T-helper 2 cell treated with Interferon-gamma antibody and Interleukin-4, amounts not matched to agents 100 ng/mL and 5 ng/mL, for 36 hours (primary cell): ENCODE results near the gene SOCS7. TPM values are rescaled to one million over a fixed set of nuclear protein-coding genes. Genes with fewer than 3 reads are reported as not detected.
"Not testable (repeated sequence)": the region's sequence is repeated elsewhere in the genome, so short reads cannot be mapped to it uniquely, and the experiment has no call there.

ENCODE experiments used
- intact Hi-C: fragments of 100-400 bp; cut with micrococcal nuclease; formaldehyde crosslinking; loops from one replicate; pipeline ENCODE4 v1.15.1; 2023
- total RNA-seq: library from RNA; stranded (reverse); gene quantifications from 2 replicates; pipeline ENCODE4 v1.2.3, GENCODE V29; 2022

SOCS7 gene
- total RNA-seq, 1 donor from 2014 or later, result 16.7 TPM

DNA sequence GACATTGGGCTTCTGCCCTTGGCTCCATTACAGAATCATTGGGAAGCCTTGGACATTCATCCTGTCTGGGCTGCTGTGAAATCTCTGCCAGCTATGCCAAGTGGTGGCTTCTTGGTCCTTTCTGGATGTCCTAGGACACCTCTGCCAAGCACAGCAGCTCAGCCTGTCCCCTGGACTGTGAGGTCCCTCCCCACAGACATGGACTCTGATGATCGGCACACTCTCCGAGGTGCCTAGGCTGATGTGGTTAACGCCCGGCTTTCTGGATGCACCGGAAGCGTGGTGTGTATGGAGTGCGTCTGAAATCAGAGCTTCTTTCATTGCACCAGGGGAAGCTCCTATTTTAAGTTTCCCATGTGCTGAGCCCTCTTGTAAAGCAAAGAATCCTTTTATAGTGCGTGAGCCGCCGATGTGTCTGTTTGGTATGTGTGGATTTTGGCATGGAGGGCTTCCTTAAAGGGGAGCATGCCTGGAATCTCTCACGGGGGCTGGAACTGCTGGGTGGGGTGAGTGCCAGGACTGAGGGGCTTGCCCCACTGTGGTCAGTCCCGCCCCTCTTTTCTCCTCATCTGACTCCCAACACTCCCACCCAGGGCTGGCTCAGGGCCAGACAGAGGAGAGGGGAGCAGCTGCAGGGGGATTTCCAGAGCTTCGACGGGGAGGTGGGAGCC, 69.7 kb downstream of the SOCS7 start:
- intact Hi-C loops, result loop anchor here (5.0 kb wide), 2 partner anchors 61 to 246 kb away; no protein-coding TSS in a partner anchor

DNA sequence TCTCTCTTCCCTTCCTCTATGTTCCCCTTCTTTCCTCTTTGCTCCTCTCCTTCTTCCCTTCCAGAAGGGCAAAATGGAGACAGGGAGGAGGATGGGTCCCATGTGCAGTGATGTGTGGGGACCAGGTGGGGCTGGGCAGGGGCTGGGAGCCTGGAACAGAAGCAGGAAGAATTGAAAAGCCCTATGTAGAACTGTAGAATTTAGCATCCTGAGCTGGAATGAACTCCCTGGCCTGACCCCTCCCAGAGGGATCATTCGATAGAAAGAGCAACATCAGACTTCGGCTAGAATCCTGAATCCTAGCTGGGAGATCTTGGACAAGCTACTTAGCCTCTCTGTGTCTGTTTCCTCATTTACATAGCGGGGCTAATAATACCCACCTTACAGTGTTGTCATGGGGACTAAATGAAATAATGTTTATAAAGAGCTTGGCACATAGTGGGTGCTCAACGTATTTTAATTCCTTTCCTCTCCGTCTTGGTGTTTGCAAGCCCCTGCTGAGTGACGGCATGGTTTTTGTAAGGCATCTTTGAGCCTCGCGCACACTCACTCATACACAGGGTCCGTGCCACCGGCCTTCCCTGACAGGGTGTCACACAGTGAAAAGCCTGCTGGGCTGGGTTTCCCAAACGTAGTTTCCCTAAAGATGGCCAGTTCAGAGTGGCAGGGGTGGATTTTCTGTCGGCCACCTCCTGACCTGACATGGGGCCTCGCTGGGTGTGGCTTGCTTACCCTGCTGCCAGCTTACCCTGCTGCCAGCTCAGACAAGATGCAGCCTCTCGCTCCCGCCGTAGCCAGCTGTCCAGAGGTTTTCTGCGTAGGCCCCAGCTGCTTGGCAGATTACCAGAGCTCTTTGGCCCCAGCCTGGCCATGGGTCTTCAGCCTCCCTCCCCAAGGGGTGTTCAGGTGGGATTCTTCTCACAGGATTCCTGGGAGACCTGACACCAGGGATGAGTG, 70.5 kb downstream of the SOCS7 start:
- intact Hi-C loops, result loop anchor here (5.0 kb wide), 2 partner anchors 60 to 245 kb away; no protein-coding TSS in a partner anchor

DNA sequence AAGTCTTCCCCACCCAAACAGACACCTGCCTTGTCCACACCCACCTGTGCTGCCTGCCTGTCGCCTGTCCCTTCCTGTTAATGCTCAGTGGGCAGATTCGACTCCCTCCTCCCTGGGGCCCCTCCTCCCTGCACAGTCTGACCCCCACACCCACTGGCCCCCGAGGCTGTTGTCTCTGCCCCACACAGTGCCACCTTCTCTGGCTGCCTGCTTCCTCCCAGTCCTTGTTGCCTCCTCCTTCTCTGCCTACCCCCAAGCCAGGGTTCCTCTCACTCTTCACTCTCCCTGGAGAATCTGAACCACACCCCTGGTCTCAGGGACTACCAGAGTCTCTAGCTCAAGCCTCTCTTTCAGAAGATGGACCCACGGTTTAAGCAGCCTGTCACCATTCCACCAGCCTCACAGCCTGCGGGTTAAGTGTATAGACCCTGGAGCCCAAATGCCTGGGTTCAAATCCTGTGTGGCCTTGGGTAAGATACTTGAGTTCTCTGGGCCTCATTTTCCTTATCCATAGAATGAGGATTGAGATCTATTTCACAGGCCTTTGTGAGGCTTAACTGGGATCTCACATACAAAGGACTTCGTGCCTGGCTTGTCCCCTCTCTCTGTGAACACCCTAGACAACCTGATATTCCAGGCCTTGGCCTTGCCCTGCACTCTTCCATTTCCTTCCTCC, 72.8 kb downstream of the SOCS7 start:
- intact Hi-C loops, result loop anchor here (5.0 kb wide), 2 partner anchors 58 to 243 kb away; no protein-coding TSS in a partner anchor

DNA sequence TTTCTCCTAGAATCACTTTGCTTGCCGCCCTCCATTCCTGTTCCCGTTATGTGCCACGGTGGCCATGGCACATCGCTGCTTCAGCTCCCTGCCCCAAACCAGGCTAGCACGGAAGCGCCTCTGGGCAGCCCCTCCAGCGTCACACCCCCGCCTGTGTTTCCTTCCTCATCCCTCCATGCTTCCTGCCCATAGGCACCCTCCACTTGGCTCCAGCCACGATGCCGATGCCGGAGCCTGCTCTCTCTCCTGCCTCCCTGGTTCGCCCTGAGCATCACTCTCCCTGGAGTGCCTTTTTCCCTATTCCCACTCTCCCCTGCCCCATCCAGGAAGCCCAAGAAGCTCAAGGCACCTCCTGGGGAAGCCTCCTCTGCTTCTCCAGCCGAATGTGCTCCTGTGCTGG, 73.4 kb downstream of the SOCS7 start:
- intact Hi-C loops, result loop anchor here (5.0 kb wide), 1 partner anchor 67 kb away; no protein-coding TSS in a partner anchor

DNA sequence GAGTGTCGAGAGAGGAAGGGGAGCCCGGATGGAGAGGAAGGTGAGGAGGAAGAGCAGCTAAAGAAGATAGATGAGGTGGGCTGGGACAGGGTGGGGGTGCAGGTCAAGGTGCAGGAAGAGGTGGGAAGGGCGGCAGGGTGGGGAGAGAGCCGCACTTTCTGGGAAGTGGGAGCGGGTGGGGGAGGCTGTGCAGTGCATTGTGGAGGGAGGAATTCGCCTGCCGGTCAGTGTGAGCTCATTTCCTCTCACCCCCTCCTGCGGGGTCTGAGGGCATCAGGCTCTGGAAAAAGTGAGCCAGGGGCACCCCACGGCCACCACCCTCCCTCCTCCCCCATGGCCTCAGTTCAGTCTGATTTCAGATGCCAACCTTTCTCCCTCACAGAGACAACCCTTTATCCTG, 74.1 kb downstream of the SOCS7 start:
- intact Hi-C loops, result loop anchor here (5.0 kb wide), 1 partner anchor 67 kb away; no protein-coding TSS in a partner anchor

DNA sequence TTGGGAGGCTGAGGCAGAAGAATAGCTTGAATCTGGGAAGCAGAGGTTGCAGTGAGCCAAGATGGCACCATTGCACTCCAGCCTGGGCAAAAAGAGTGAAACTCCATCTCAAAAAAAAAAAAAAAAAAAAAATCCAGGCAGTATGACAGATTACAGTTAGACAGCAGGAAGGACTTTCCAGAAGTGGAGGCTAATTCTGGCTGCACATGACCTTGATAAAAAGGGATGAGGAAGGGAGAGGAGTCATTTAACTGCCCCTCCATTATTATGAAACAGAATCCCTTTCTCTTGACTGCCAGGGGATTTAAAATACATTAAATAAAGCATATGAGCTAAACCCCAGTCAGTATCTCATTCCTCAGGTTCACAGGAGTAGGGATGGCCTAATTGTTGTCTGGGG, 74.8 kb downstream of the SOCS7 start:
- intact Hi-C loops, result loop anchor here (5.0 kb wide), 1 partner anchor 66 kb away; no protein-coding TSS in a partner anchor

DNA sequence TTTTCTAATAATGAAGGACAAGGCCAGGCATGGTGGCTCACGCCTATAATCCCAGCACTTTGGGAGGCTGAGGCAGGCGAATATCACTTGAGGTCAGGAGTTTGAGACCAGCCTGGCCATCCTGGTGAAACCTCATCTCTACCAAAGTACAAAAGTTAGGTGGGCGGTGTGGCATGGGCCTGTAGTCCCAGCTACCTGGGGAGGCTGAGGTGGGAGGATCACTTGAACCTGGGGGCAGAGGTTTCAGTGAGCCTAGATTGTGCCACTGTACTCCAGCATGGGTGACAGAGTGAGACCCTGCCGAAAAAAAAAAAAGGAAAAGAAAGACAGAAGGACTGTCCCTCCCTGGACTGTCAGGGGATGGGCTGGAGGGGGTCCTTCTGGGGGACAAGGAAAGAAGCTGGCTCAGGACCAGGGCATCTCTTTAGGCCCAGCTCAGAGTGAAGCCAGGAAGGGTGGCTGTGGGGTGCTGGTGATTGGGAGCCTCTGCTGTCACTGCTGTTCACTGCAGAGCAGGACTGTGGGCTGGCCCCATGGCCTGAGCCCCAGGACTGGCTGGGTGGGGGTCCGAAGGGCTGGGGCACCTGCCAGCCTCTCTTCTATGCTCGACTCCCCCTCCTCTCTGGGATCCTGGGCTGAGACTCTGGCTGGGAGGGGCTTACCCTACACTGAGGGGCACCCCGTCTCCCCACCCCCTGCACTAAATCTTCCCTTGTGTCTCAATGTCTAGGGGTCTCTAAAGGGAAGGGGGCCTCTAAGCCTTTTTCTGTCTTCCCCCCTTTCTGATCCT, 75.7 kb downstream of the SOCS7 start:
- intact Hi-C loops, result loop anchor here (5.0 kb wide), 1 partner anchor 65 kb away; no protein-coding TSS in a partner anchor

DNA sequence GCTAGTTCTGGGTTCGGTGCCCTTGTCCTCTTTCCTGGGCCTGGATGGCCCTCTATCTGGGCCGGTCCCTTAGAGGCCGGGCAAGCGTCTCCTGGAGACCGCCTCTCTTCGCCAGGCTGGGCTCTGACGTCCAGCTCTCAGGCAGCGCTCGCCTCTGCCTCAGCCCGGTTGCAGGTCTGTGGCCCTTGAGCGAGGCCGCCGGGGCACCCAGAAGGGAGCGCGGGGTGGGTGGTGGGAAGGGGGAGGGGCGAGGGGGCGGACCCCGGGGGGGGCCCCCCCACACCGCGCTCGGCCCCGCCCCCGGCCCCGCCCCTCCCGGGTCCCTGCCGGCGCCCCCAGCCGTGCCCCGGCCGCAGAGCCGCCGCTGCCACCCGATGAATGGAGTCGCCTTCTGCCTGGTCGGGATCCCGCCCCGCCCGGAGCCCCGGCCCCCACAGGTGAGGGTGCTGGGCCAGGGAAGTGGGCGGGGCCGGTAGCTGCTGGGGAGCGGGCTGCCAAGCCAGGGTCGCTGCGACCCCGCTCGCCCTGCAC, 76.5 kb downstream of the SOCS7 start, which contains the start of gene ARHGAP23:
Gene ARHGAP23 (plus strand): TSS at position 353 of the 531 bp plus-strand sequence. CDS start 22 bp downstream, at position 375.
- intact Hi-C loops, result loop anchor here (5.0 kb wide), 1 partner anchor 64 kb away; no protein-coding TSS in a partner anchor

DNA sequence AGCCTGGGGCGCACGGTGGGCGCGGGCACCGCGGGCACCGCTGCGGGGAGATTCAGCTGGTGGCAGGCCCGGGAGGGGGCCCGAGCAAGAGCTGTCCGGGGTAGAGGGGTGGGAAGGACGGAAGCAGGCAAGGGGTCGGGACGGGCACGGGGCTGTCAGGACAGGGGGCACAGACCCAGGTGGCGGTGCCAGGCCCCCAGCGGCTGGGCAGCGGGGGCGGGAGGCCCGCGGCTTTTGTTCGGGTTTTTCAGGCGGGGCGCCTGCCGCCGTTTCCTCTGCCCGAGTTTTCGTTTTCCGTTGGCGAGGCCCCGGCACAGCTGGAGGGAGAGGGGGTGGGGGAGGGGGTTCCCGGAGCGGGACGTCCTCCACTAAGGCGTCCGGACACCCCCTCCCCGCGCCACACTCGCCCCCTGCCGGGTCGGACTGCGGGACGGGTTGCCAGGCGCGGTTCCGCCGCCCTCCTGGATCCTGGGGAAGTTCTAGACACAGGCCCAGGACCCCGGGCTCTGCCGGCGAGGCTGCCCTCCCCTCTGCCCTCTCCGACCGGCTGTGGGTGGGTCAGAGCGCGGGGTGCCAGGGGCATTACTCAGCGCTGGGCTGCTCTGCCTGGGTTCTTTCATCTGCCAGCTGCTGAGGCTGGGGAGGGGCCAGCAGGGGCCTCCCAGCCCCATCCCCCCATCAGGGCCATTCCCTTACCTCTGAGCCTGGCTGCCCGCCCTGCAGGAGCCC, 77.2 kb downstream of the SOCS7 start:
- intact Hi-C loops, result loop anchor here (5.0 kb wide), 1 partner anchor 63 kb away; no protein-coding TSS in a partner anchor

DNA sequence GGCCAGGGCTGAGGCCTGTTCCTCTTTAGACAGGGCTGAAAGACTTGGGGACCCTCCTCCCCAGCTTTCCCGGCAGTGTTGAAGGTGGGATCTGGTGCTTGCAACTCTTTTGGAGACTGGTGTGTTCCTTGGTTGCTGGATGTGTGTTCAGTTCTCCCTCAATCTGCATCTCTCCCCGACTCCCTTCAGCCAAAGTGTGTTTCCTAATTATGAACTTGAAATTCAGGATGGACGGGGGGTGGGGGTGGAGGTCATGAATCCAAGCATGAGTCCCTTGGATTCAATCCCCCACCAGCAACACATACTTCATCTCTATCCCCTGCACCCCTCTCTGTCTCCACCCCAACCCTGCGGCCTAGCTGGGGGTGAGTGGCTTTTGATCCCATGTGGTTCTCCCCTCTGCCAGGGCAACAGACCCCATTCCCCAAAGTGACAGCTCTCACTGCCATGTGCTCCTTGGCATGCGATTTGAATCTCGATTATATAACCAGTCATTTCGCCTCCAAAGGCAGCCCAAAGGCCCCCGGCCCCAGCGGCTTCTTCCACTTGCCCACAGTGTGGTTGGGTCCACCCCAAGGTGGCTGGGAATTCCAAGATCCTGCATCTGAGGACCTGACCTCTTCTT, 77.9 kb downstream of the SOCS7 start:
- intact Hi-C loops, result loop anchor here (5.0 kb wide), 1 partner anchor 63 kb away; no protein-coding TSS in a partner anchor

DNA sequence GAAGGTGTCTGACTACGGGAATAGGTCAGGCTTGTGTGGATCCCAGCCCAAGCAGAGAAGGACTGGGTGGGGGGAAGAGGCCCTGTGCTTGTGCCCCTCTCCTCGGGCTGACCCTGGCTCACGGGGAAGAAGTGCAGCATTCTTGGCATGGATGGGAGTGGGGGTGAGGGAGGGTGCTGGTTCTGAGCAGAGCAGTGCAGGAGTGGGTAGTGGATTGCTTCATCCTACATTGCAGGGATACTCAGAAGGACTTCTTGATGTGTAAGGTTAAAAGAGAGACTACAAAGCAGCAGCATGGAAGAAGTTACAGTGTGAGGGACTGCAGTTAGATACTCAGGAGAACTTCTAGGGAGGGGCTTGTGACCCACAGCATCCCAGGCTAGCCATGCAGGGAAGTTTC, 78.7 kb downstream of the SOCS7 start:
- intact Hi-C loops, result no loop called here

DNA sequence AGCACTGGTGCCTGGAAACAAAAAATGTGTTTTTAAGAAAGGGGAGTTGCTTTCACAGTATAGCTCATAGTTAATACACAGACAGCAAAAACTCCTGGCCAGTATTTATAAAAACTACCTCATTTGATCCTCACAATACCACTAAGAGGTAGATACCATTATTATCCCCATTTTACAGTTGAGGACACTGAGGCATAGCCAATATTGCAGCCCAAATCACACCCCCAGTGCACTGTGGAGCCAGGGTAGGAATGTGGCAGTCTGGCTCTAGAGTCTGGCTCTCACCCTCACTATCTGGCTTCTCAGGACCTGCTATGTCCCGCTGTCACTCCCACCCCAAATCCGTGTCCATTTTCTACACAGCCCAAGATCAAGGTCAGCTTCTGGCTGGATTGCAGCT, 79.2 kb downstream of the SOCS7 start:
- intact Hi-C loops, result no loop called here

DNA sequence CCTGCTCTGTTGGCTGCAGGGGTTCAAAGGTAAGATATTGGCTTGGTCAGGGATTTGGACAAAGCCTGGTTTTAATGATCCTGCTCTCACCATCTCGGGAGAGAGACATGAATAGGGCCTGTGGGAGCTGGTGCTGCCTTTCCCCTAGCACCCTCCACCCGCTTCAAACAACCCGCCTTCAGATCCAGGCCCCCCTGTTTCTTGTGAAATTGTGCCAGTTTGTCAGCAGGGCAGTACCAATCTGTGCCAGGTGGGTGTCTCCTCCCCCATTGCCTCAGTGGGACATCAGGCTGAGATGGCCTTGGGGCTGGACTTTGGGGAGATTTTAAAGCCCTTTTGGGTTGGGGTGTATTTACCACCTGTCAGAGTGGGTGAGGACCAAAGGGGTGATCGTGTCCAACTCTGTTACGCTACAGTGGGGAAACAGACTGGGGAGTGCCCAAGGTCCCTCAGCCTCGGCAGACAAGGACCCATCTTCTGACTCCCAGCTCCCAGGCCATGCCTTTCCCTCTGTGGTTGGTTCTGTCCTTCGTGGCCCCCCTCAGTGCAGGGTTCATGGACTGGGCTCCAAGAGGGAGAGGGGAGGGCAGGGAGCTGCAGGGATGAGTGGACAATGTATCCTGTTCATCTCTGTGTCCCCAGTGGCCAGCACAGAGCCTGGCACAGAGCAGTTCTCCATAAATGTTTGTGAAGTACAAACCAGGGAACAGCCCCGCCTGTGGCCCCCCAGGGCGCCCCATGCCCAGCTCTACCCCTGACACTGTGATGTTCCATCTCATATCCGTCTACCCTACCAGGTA, 79.9 kb downstream of the SOCS7 start:
- intact Hi-C loops, result no loop called here

DNA sequence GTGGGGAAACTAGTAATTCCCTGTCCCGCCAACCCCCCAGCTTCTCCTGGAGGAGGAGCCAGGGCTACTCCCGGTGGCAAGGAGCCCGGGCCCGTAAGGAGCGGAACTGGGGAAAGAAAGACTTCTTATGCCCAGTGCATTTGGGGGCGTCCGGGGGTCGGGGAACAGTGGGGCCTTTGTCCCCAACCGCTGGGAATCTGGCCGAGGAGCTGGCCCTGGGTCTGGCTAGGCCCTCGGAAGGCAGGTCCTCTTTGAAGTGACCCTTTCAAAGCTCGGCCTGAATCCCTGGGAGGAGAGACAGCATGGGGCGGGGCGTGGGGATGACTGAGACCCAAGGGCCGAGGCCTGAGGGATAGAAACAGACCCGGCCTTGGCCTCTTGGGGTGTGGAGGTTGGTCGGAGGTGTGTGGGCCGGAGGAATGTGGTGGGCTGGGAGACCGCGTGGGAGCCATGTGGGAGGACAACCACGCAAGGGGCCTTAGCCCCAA, 82.6 kb downstream of the SOCS7 start:
- intact Hi-C loops, result no loop called here

DNA sequence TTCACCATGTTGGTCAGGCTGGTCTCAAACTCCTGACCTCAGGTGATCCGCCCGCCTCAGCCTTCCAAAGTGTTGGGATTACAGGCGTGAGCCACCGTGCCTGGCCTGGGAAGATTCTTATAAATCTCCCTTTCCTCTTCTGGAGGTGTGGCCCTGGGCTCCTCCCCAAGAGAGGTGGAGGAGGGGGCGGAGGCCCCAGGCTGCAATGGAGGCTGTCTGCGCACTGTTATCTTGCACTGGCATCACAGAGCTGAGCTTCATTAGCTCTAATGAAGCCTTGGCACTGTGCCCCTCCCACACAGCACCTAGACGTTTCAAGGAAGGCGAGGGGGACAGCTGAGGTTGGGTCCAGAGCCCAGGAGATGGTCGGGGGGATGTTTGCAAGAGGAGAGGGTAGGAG, 84.2 kb downstream of the SOCS7 start:
- intact Hi-C loops, result no loop called here

DNA sequence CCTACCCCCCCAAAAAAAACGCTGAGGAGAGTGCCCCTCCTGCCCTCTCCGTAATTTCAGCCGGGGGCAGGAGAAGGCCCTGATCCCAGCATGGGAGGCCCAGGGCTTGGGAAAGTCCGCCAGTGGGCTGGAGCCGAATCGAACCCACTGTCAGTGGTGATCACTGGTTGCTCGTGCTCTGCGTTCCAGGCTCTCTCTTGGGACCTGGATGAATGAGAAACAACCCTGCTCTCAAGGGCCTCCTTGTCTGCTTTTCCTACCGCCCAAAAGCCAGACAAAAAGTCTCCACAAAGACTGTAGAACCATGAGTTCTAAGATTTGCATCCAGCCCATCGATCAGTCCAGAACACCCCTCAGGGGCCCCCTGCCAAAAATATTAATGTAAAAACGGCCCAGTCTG, 84.7 kb downstream of the SOCS7 start:
- intact Hi-C loops, result no loop called here

DNA sequence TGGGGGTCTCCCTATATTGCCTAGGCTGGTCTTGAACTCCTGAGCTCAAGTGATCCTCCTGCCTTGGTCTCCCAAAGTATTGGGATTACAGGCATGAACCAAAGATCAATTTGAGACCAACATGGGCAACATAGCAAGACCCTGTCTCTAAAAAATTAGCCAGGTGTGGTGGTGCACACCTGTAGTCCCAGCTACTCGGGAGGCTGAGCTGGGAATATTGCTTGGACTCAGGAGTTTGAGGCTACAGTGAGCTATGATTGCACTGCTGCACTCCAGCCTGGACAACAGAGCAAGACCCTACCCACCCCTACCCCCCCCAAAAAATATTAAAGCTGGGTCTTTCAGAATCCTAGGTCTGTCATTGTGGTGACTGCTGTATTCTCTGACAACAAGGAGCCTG, 85.7 kb downstream of the SOCS7 start:
- intact Hi-C loops, result not testable (repeated sequence)

DNA sequence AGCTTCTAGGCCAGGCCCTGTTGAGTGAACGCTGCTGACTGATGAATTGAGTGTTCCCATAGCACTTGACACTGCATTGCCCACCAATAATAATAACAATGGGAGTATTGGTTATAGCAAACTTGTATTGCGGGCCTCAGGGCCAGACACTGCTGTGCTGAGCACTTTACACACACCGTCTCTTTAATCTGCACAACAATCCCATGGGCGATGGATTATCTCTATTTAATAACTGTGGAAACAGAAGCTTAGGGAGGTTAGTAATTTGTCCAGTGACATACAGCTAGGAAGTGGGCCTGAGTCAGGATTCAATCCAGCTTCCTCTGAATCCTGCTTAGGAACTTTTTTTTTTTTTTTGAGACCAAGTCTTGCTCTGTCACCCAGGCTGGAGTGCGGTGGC, 87.8 kb downstream of the SOCS7 start:
- intact Hi-C loops, result no loop called here
